Small intestine (tissue), 7 donors: ENCODE data around the gene COG5. TPM values are rescaled to one million over a fixed set of nuclear protein-coding genes. Genes with fewer than 3 reads are reported as not detected.

Experiments
- DNase-seq, 2 donors: peaks; one replicate each; pipeline versions ENCODE4 v3.0.0 to v3.0.0-alpha.2; 2013
- FAIRE-seq: peaks from 2 replicates; lab custom pipeline; 2012; peaks lifted over from hg19 to GRCh38; lab: Jason Lieb, UNC
- H3K27ac ChIP-seq, 3 donors: one replicate each; pipeline ENCODE4 v1.5.1; 2013; ENCODE audit warnings: low read length in 2 of 3, mild to moderate bottlenecking in 2 of 3, control low read depth in 1 of 3, inconsistent platforms in 1 of 3, low read depth in 1 of 3, moderate library complexity in 1 of 3
- H3K27me3 ChIP-seq, 3 donors: one replicate each; pipeline ENCODE4 v1.6.1; 2013; ENCODE audit warnings: low read length in 3 of 3, inconsistent platforms in 1 of 3; ENCODE audit not compliant: control insufficient read depth in 3 of 3, insufficient read depth in 3 of 3
- H3K36me3 ChIP-seq, 3 donors: one replicate each; pipeline ENCODE4 v1.6.1; 2013; ENCODE audit warnings: low read length in 3 of 3, inconsistent platforms in 1 of 3, low read depth in 1 of 3, mild to moderate bottlenecking in 1 of 3, moderate library complexity in 1 of 3; ENCODE audit not compliant: control insufficient read depth in 3 of 3, insufficient read depth in 2 of 3
- H3K4me1 ChIP-seq, 3 donors: one replicate each; pipeline ENCODE4 v1.6.1; 2013; ENCODE audit warnings: low read length in 2 of 3, inconsistent platforms in 1 of 3, low read depth in 1 of 3, mild to moderate bottlenecking in 1 of 3, moderate library complexity in 1 of 3; ENCODE audit not compliant: control insufficient read depth in 3 of 3, insufficient read depth in 2 of 3
- H3K4me3 ChIP-seq, 3 donors: one replicate each; pipeline ENCODE4 v1.5.1; 2013; ENCODE audit warnings: low read length in 3 of 3, control low read depth in 1 of 3, inconsistent platforms in 1 of 3, low read depth in 1 of 3, mild to moderate bottlenecking in 1 of 3, moderate library complexity in 1 of 3
- H3K9me3 ChIP-seq, 2 donors: one replicate each; pipeline ENCODE4 v1.6.1; 2013; ENCODE audit warnings: low read depth in 1 of 2, low read length in 1 of 2; ENCODE audit not compliant: control insufficient read depth in 2 of 2, insufficient read depth in 1 of 2
- WGBS, 3 donors: extraction: QIAGEN DNeasy Blood & Tissue Kit; methylation state at CpG; one replicate each; pipeline ENCODE4 v1.1.7; 2013; 5-methylcytosine and 5-hydroxymethylcytosine counted together
- polyA plus RNA-seq, 4 donors: library from polyadenylated mRNA; stranded (reverse) in 3 of 4; unstranded in 1 of 4; fragments of 200-250 nt in 3 of 4; fragments of 120-200 nt in 1 of 4; gene quantifications; one replicate each; pipeline versions ENCODE4 v1.2.1 to v1.2.3, GENCODE V29; 2013
- donor health status: healthy with polysubstance abuse.
- donor health status: control.
- donor health status: control.
- donor health status: Bipolar disorder and iron deficiency.
- donor health status: healthy.

COG5 gene
- polyA plus RNA-seq, 4 donors = 10.3 to 41.6 (median 12.5) TPM

DNA sequence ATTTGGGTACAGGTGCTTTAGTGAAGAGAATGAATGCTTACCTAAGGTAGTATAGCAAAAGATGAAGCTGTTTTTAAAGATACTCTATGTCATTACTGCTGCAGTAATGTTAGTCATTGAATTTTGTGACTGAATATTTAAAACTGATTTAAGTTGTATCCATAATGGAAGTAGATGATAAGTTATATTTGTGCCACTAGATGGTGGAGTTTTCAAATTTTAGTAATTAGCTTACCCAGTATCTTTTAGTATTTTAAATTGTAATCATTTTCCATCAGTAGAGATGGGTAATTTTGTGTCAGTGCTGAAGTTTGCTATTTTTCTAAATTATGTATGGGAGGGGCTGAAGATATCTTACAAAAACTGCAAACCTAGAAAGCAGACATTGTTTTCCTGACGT is 369.7 kb downstream of the COG5 start:
- FAIRE-seq (no peak), DNase-seq (no peak)
- no peaks in the 10 kb centered on the region for H3K9me3 ChIP-seq
- H3K27me3 ChIP-seq = no peaks in the 10 kb centered on the region
- H3K4me3 ChIP-seq = no peak overlapping the region
- H3K27ac ChIP-seq = no peak overlapping the region
- no peaks in the 10 kb centered on the region for H3K4me1 ChIP-seq
- H3K36me3 ChIP-seq = peaks cover 10 to 27% (median 12%) of the 10 kb centered on the region in 3 donors
- WGBS, 3 donors = 81 to 92% (median 87%) methylated on average over 1 of the region's 1 CpG

DNA sequence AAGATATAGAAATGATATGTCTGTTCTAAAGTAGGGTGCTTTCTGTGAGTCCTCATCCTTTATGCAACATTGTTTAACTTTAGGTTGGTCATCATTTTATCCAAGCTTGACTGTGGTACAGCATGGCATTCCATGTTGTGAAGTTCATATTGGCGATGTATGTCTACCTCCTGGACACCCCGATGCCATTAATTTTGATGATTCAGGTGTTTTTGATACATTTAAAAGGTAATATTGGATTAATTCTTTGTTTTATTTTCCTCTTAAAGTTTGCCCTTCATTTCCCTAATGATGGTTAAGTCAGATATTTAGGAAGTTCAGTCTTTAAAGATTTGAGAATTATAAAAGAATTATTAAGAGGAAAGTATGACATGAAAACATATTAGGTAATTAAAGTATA is 373.6 kb downstream of the COG5 start:
- no peaks in the 10 kb centered on the region for H3K9me3 ChIP-seq
- 96 to 99% (median 97%) methylated on average over 2 of the region's 2 CpGs for WGBS, 3 donors
- no peaks in the 10 kb centered on the region for H3K27me3 ChIP-seq
- no peaks in the 10 kb centered on the region for H3K4me1 ChIP-seq
- peaks cover 3 to 6% (median 6%) of the 10 kb centered on the region in 3 donors for H3K36me3 ChIP-seq
- no peak overlapping the region for H3K4me3 ChIP-seq
- DNase-seq (no peak), FAIRE-seq (no peak)
- H3K27ac ChIP-seq = no peak overlapping the region

DNA sequence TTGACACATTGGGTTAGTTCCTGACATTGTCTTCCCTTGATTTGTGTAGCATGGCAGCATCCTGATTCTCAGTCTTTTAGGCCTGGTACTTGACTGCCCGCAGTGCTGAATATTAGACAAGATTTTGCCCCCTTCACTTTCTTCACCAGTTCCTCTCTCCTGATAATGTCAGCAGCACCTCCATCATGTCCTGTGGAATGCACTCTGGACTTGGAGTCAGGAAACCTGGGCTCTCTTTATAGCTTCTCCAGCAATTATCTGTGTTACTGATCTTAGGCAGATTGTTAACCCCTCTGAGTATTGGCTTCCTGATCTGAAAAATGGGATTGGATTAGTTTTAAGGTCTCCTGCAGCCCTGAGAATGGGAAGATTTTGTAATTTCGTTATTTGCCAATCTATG is 375.9 kb downstream of the COG5 start:
- no peak for FAIRE-seq
- Histone ChIP-seq H3K27me3 (no peaks in the 10 kb centered on the region), H3K4me1 (no peaks in the 10 kb centered on the region), H3K36me3 (peaks cover 3 to 8% (median 8%) of the 10 kb centered on the region in 3 donors), H3K4me3 (no peak overlapping the region), H3K27ac (no peak overlapping the region), H3K9me3 (no peaks in the 10 kb centered on the region)
- DNase-seq = peak in 1 of 2 donors; percentile 25
- WGBS, 3 donors = 82 to 92% (median 89%) methylated on average over 2 of the region's 2 CpGs

DNA sequence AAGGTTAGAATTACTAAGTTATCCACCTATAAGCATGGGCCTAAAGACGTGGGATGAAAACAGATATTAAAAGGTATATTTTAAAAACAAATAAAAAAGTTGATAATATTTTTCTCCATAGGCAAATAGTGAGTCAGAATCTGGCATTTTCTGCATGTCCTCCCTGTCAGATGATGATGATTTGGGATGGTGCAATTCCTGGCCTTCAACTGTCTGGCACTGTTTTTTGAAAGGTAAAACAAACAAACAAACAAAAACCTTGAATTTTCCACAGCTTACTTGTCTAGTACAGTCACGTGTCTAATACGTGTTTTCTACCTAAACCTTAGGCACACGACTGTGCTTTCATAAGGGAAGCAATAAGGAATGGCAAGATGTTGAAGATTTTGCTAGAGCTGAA is 377.5 kb downstream of the COG5 start:
- FAIRE-seq = no peak

DNA sequence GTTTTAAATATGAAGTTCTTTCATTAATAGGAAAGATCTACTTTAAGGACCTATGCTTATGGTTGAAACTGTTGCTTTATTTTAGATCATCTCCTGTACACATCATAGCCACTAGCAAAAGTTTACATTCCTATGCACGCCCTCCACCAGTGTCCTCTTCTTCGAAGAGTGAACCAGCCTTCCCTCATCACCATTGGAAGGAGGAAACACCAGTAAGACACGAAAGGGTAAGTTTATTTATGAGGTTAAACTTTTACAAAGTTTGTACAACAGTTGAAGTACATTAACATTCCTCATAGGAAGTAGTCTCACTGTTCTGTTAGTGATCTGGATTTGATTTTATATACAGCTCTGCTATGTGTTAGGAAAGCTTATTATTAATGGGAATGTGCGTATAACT is 378.0 kb downstream of the COG5 start:
- Histone ChIP-seq H3K36me3 (peaks cover 6 to 9% (median 8%) of the 10 kb centered on the region in 3 donors), H3K9me3 (no peaks in the 10 kb centered on the region), H3K27me3 (no peaks in the 10 kb centered on the region), H3K4me3 (no peak overlapping the region), H3K4me1 (peaks cover 0 to 5% (median under 1%) of the 10 kb centered on the region in 3 donors), H3K27ac (no peak overlapping the region)
- FAIRE-seq (peak; percentile 5), DNase-seq (no peak)
- 62 to 80% (median 76%) methylated on average over 4 of the region's 4 CpGs for WGBS, 3 donors

More for the DNA sequence above, 377.5 kb downstream of the COG5 start:
- Histone ChIP-seq H3K36me3 (peaks cover 6% of the 10 kb centered on the region in 3 donors), H3K27ac (no peak overlapping the region), H3K9me3 (no peaks in the 10 kb centered on the region), H3K4me1 (peaks cover 0 to under 1% (median 0%) of the 10 kb centered on the region in 3 donors), H3K4me3 (no peak overlapping the region), H3K27me3 (no peaks in the 10 kb centered on the region)
- 91 to 94% (median 93%) methylated on average over 4 of the region's 4 CpGs for WGBS, 3 donors
- DNase-seq = no peak

DNA sequence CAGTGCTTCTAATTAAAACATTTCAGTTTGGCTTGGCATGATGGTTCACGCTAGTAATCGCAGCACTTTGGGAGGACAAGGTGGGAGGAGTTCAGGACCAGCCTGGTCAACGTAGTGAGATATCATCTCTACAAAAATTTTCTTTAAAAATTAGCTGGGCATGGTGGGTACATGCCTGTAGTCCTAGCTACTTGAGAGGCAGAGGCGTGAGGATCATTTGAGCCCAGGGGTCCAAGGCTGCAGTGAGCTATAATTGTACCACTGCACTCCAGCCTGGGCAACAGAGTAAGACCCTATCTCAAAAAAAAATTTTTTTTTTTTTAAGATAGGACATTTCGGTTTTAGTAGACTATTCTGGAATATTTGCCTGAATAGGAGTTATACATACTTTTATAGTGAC is 382.5 kb downstream of the COG5 start:
- WGBS, 3 donors = 90 to 92% (median 91%) methylated on average over 5 of the region's 5 CpGs
- peaks cover 0 to 16% (median 9%) of the 10 kb centered on the region in 3 donors for H3K4me1 ChIP-seq
- H3K27ac ChIP-seq = peak overlapping the region in 1 of 3 donors; percentile 55
- FAIRE-seq (no peak), DNase-seq (no peak)
- no peaks in the 10 kb centered on the region for H3K27me3 ChIP-seq
- H3K36me3 ChIP-seq = peaks cover 4 to 13% (median 5%) of the 10 kb centered on the region in 3 donors
- no peak overlapping the region for H3K4me3 ChIP-seq
- no peaks in the 10 kb centered on the region for H3K9me3 ChIP-seq

DNA sequence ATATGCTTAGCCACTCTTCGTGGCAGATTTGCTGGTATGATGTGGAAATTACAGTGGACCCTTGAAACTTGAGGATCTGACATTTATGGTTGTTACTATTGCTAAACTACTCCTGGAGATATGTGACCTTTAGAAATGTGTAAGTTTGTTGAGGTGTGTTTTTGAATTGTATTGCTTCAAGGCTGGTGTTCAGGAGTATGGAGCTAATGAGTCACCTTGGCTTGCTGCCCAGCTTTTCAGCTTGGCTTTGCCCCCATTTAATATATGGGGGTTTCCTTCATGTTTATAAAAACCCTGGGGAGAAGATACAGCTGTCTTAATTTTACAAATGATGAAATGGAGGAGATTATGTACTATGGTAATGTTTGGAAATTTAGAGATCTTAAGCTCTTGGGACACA is 383.3 kb downstream of the COG5 start:
- DNase-seq (peak; percentile 30 to 89), FAIRE-seq (no peak)
- Histone ChIP-seq H3K9me3 (no peaks in the 10 kb centered on the region), H3K4me3 (no peak overlapping the region), H3K27ac (peak overlapping the region in 1 of 3 donors; percentile 55), H3K36me3 (peaks cover 2 to 13% (median 5%) of the 10 kb centered on the region in 3 donors), H3K27me3 (no peaks in the 10 kb centered on the region), H3K4me1 (peaks cover 0 to 16% (median 9%) of the 10 kb centered on the region in 3 donors)
- WGBS, 3 donors = 6 to 20% (median 16%) methylated on average over 1 of the region's 1 CpG

DNA sequence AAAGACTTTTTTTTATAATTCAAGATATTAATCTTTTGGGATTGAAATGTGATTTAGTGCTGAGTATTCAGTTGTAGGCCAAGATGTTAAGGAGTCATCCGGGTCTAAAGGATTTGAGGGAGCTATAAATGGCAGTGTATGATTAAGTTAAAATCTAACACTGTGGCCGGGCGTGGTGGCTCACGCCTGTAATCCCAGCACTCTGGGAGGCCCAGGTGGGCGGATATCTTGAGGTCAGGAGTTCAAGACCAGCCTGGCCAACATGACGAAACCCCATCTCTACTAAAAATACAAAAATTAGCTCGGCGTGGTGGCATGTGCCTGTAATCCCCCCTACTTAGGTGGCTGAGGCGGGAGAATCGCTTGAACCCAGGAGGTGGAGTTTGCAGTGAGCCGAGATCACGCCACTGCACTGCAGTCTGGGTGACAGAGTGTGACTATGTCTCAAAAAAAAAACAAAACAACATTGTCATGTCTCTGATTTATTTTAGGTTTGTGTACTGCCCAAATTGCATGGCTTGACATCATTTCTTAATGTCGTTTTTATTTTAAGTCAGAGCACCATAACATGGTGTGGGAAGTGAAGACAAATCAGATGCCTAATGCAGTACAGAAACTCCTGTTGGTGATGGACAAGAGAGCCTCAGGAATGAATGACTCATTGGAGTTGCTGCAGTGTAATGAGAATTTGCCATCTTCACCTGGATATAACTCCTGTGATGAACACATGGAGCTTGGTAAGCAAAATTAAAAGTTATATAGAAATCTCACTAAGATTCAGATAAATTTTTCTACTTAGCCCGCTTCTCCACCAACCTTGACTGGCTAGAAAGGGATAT is 384.2 kb downstream of the COG5 start:
- peaks cover 0 to 16% (median 9%) of the 10 kb centered on the region in 3 donors for H3K4me1 ChIP-seq
- peak overlapping the region in 2 of 3 donors; percentile 20 to 53 for H3K27ac ChIP-seq
- DNase-seq = no peak
- WGBS, 3 donors = 73 to 81% (median 77%) methylated on average over 14 of the region's 14 CpGs
- no peaks in the 10 kb centered on the region for H3K9me3 ChIP-seq
- H3K36me3 ChIP-seq = peaks cover 2 to 11% (median 5%) of the 10 kb centered on the region in 3 donors
- no peaks in the 10 kb centered on the region for H3K27me3 ChIP-seq
- no peak overlapping the region for H3K4me3 ChIP-seq
- FAIRE-seq = no peak
